PFSK-1 (cell line): Measurements from ENCODE around the gene TPRX2.

ENCODE experiments used
- FOXP2 ChIP-seq: optimal IDR thresholded peaks from 2 replicates; pipeline ENCODE3; 2011; ENCODE audit warnings: borderline replicate concordance, control low read depth, inconsistent platforms; ENCODE audit not compliant: insufficient read depth; ENCODE audit errors: extremely low read length, extremely low read depth
- POLR2AphosphoS5 ChIP-seq: IDR thresholded peaks from 2 replicates; pipeline ENCODE4 v1.6.1; 2012; ENCODE audit warnings: low read depth, mild to moderate bottlenecking, control low read depth, low read length, moderate library complexity
- REST ChIP-seq, 2 experiments: IDR thresholded peaks; 2 replicates each; pipeline versions ENCODE4 v1.6.1 to v1.8.0; 2011 to 2012; ENCODE audit warnings: low read depth in 2 of 2, low read length in 2 of 2, control low read depth in 1 of 2, inconsistent platforms in 1 of 2, mild to moderate bottlenecking in 1 of 2, moderate library complexity in 1 of 2; ENCODE audit not compliant: insufficient read depth in 1 of 2
- SIN3A ChIP-seq: IDR thresholded peaks from 2 replicates; pipeline ENCODE4 v1.6.1; 2012; ENCODE audit warnings: mild to moderate bottlenecking, low read length, moderate library complexity, borderline replicate concordance; ENCODE audit not compliant: insufficient read depth
- TAF1 ChIP-seq: IDR thresholded peaks from 2 replicates; pipeline ENCODE4 v1.6.1; 2012; ENCODE audit warnings: low read length, control low read depth, borderline replicate concordance; ENCODE audit not compliant: insufficient read depth

Gene TPRX2

GRCh38 chr19:47824396-47824795 lies 34.6 kb upstream of the TPRX2 start:
- TF ChIP-seq TAF1 = no peak
- TF ChIP-seq FOXP2 = no peak
- TF ChIP-seq REST (IDR thresholded peaks at IDR 0.05; ENCODE audit: insufficient read depth in 1 of 2, low read depth in 2 of 2, low read length in 2 of 2) = no peak
- no peak for TF ChIP-seq POLR2AphosphoS5
- no peak for TF ChIP-seq SIN3A

GRCh38 chr19:47826800-47827199 lies 32.2 kb upstream of the TPRX2 start:
- TF ChIP-seq REST (IDR thresholded peaks at IDR 0.05; ENCODE audit: insufficient read depth in 1 of 2, low read depth in 2 of 2, low read length in 2 of 2) (no peak), SIN3A (no peak), TAF1 (no peak), FOXP2 (no peak), POLR2AphosphoS5 (no peak)

GRCh38 chr19:47832723-47833122 lies 26.3 kb upstream of the TPRX2 start:
- TF ChIP-seq FOXP2 = no peak
- no peak for TF ChIP-seq TAF1
- no peak for TF ChIP-seq SIN3A
- no peak for TF ChIP-seq REST (IDR thresholded peaks at IDR 0.05; ENCODE audit: insufficient read depth in 1 of 2, low read depth in 2 of 2, low read length in 2 of 2)
- no peak for TF ChIP-seq POLR2AphosphoS5

- TF ChIP-seq TAF1 = no peak
- no peak for TF ChIP-seq SIN3A
- no peak for TF ChIP-seq FOXP2
- no peak for TF ChIP-seq REST (IDR thresholded peaks at IDR 0.05; ENCODE audit: insufficient read depth in 1 of 2, low read depth in 2 of 2, low read length in 2 of 2)
These were observed 23.0 kb upstream of the TPRX2 start for GRCh38 chr19:47836038-47836437.

- TF ChIP-seq REST (IDR thresholded peaks at IDR 0.05; ENCODE audit: insufficient read depth in 1 of 2, low read depth in 2 of 2, low read length in 2 of 2) = no peak
- TF ChIP-seq TAF1 = no peak
- no peak for TF ChIP-seq FOXP2
- TF ChIP-seq SIN3A = no peak
- TF ChIP-seq POLR2AphosphoS5 = no peak
These were observed 19.6 kb upstream of the TPRX2 start for GRCh38 chr19:47839411-47839810.
